Measurements from ENCODE around the gene C2orf69. TPM values are rescaled to one million over a fixed set of nuclear protein-coding genes. Genes with fewer than 3 reads are reported as not detected.
"Not testable (repeated sequence)": the region's sequence is repeated elsewhere in the genome, so short reads cannot be mapped to it uniquely, and the experiment has no call there.

Gene C2orf69
- total RNA-seq, 2 donors from 2014 or later = 16.3 to 24.6 TPM

- H3K4me3 ChIP-seq (ENCODE audit: low read length) = peak overlapping the region; percentile 100
- peaks cover 26% of the 10 kb centered on the region for H3K9me3 ChIP-seq (ENCODE audit: control insufficient read depth, low read length)
- H3K4me1 ChIP-seq (ENCODE audit: control insufficient read depth, insufficient read depth, low read length) = no peaks in the 10 kb centered on the region
- no peaks in the 10 kb centered on the region for H3K27me3 Mint-ChIP-seq (ENCODE audit: insufficient read depth)
- peaks cover 13% of the 10 kb centered on the region for H3K9me3 Mint-ChIP-seq
- H3K9ac ChIP-seq (ENCODE audit: extremely low read depth, low read length, poor library complexity, severe bottlenecking) = peak overlapping the region; percentile 90
- H3K4me1 Mint-ChIP-seq = peaks cover 7% of the 10 kb centered on the region
- peak overlapping the region; percentile 89 for H3K4me3 Mint-ChIP-seq
- peak overlapping the region; percentile 91 for H3K27ac ChIP-seq (ENCODE audit: low read depth, low read length)
- 0% methylated on average over 4 to 11 of the region's 13 CpGs for WGBS, 2 experiments (ENCODE audit: insufficient coverage in 1 of 2, insufficient read length in 1 of 2)
- no peak for TF ChIP-seq CTCF (conservative IDR thresholded peaks at IDR 0.05)
- DNase-seq = no peak
- peaks cover 31% of the 10 kb centered on the region for H3K36me3 ChIP-seq (ENCODE audit: control insufficient read depth, insufficient read depth, low read length)
- H3K36me3 Mint-ChIP-seq (ENCODE audit: low read depth) = peaks cover 29% of the 10 kb centered on the region
- peak overlapping the region; percentile 95 for H3K27ac Mint-ChIP-seq
- no peaks in the 10 kb centered on the region for H3K27me3 ChIP-seq (ENCODE audit: control insufficient read depth, insufficient read depth, low read length, poor library complexity, severe bottlenecking)
These were observed 726 bp downstream of the C2orf69 start for GRCh38 chr2:199911877-199912161.

GRCh38 chr2:199912553-199913114, 1.5 kb downstream of the C2orf69 start:
- H3K27me3 ChIP-seq (ENCODE audit: control insufficient read depth, insufficient read depth, low read length, poor library complexity, severe bottlenecking); H3K4me1 Mint-ChIP-seq; H3K27ac Mint-ChIP-seq; DNase-seq; H3K27ac ChIP-seq (ENCODE audit: low read depth, low read length); H3K4me1 ChIP-seq (ENCODE audit: control insufficient read depth, insufficient read depth, low read length); H3K27me3 Mint-ChIP-seq (ENCODE audit: insufficient read depth): not testable (repeated sequence)
- peak overlapping the region; percentile 90 for H3K9ac ChIP-seq (ENCODE audit: extremely low read depth, low read length, poor library complexity, severe bottlenecking)
- peak overlapping the region; percentile 100 for H3K4me3 ChIP-seq (ENCODE audit: low read length)
- peaks cover 34% of the 10 kb centered on the region for H3K9me3 ChIP-seq (ENCODE audit: control insufficient read depth, low read length)
- peaks cover 39% of the 10 kb centered on the region for H3K36me3 ChIP-seq (ENCODE audit: control insufficient read depth, insufficient read depth, low read length)
- peaks cover 21% of the 10 kb centered on the region for H3K9me3 Mint-ChIP-seq
- H3K36me3 Mint-ChIP-seq (ENCODE audit: low read depth) = peaks cover 37% of the 10 kb centered on the region
- WGBS, 2 experiments (ENCODE audit: insufficient coverage in 1 of 2, insufficient read length in 1 of 2) = 94 to 96% methylated on average over 3 to 12 of the region's 12 CpGs
- H3K4me3 Mint-ChIP-seq = peak overlapping the region; percentile 89

GRCh38 chr2:199914372-199914958, 3.4 kb downstream of the C2orf69 start:
- Mint-ChIP-seq H3K27ac (no peak overlapping the region), H3K9me3 (peaks cover 32% of the 10 kb centered on the region), H3K36me3 (ENCODE audit: low read depth) (peaks cover 53% of the 10 kb centered on the region), H3K4me1 (peaks cover 7% of the 10 kb centered on the region), H3K27me3 (ENCODE audit: insufficient read depth) (no peaks in the 10 kb centered on the region), H3K4me3 (no peak overlapping the region)
- 96 to 100% methylated on average over 2 of the region's 2 CpGs for WGBS, 2 experiments (ENCODE audit: insufficient coverage in 1 of 2, insufficient read length in 1 of 2)
- Histone ChIP-seq H3K4me3 (ENCODE audit: low read length) (peak overlapping the region; percentile 76), H3K27me3 (ENCODE audit: control insufficient read depth, insufficient read depth, low read length, poor library complexity, severe bottlenecking) (no peaks in the 10 kb centered on the region), H3K9ac (ENCODE audit: extremely low read depth, low read length, poor library complexity, severe bottlenecking) (no peak overlapping the region), H3K4me1 (ENCODE audit: control insufficient read depth, insufficient read depth, low read length) (no peaks in the 10 kb centered on the region), H3K27ac (ENCODE audit: low read depth, low read length) (no peak overlapping the region), H3K9me3 (ENCODE audit: control insufficient read depth, low read length) (peaks cover 47% of the 10 kb centered on the region), H3K36me3 (ENCODE audit: control insufficient read depth, insufficient read depth, low read length) (peaks cover 55% of the 10 kb centered on the region)
- TF ChIP-seq CTCF (conservative IDR thresholded peaks at IDR 0.05) = no peak
- no peak for DNase-seq

All from endodermal cell (in vitro differentiated cells).